ENCODE measurements around the gene E2F6.

E2F6 gene

DNA sequence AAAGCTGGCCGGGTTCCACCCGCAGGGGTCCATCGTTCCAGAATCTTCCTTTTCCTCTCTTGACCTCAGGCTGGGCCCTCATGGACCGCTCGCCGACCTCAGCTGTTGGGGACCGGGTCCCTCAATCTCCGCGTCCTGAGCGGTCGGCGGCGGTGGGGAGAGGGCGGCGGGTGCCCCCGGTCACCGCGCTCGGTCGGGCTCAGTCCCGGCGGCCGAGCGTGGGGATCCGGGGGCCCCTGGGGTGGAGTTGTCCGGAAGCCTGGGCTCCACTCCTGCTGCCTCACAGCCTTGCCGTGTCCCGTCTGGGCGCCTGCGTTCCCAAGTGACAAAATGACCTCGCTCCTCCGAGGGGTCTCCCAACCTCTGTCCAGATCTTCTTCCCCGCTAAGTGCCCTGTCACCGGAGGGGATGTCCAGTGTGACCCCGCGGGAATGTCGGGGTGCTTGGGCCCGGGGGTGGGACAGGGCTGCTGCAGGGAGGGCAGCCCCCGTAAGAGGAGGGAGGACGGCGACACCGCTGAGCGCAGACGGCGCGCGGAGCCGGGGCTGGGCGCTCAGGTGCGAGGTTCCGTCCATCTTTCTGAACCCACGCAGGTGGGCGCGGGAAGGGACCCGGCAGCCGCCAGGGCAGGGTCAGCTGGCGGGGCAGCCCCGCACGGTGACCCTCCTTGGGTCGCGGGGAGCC lies 16.0 kb upstream of the E2F6 start:
- Mint-ChIP-seq H3K9me3 (no peaks in the 10 kb centered on the region), H3K27me3 (ENCODE audit: low read depth) (peaks cover 65% of the 10 kb centered on the region), H3K27ac (no peak overlapping the region), H3K4me3 (no peak overlapping the region), H3K4me1 (ENCODE audit: low read depth) (no peaks in the 10 kb centered on the region), H3K36me3 (ENCODE audit: low read depth) (peaks cover 2% of the 10 kb centered on the region)

DNA sequence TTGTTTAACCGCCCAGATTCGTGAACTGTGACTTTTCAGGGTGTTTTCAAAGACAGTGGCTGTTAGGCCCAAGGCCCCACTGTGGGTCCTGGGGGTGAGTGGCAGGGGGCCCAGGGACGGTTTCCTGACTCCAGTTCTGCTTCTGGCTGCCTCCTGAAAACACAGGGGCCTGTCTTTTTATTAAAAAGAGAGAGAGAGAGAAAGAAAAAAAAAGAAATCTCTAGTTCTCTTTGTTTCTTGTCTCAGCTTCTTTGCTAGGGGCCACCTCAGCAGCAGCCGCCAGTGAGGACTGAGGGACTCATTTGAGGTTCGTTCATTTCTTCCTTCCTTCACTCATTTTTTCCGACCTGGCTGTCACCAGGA lies 15.4 kb upstream of the E2F6 start:
- Mint-ChIP-seq H3K27ac (no peak overlapping the region), H3K4me1 (ENCODE audit: low read depth) (no peaks in the 10 kb centered on the region), H3K27me3 (ENCODE audit: low read depth) (peaks cover 67% of the 10 kb centered on the region), H3K9me3 (no peaks in the 10 kb centered on the region), H3K4me3 (no peak overlapping the region), H3K36me3 (ENCODE audit: low read depth) (peaks cover 2% of the 10 kb centered on the region)

DNA sequence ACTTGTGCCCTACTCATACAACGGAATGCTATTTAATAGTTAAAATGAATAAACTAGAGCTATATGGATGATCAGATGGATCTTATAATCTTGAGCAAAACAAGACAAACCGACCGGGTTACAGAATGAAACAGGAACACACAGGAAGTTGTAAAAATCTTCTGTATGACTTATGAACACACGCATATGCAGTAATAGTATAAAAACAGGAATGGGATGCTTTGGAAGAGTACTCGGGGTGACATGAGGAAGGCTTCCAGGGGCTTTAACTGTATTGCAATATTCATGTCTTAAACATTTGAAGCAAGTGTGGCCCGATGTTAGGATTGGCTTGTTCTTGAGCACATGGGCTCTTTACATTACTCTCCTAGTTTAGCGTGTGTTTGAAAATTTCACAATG lies 14.9 kb upstream of the E2F6 start:
- Mint-ChIP-seq H3K27ac (no peak overlapping the region), H3K9me3 (no peaks in the 10 kb centered on the region), H3K4me3 (no peak overlapping the region), H3K27me3 (ENCODE audit: low read depth) (peaks cover 66% of the 10 kb centered on the region), H3K4me1 (ENCODE audit: low read depth) (no peaks in the 10 kb centered on the region), H3K36me3 (ENCODE audit: low read depth) (peaks cover 2% of the 10 kb centered on the region)

DNA sequence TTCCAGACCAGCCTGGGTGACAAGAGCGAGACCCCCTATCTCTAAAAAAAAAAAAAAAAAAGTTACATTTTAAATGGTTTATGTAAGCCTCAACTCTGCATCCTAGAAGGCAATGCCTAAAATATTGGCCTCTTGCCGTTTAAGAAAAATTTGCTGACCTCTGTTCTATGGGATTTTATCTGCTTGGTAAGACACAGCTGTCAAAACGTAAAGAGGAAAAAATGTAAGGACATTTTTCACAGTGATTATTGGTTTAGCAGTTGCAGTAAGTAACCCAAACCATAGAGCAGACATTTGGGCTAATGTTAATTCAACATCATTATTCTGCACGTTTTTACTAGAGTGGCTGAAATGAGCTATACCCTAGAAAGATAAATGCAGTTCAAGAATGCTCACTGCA lies 14.4 kb upstream of the E2F6 start:
- Mint-ChIP-seq H3K4me1 (ENCODE audit: low read depth) (no peaks in the 10 kb centered on the region), H3K9me3 (no peaks in the 10 kb centered on the region), H3K27me3 (ENCODE audit: low read depth) (peaks cover 62% of the 10 kb centered on the region), H3K36me3 (ENCODE audit: low read depth) (peaks cover 2% of the 10 kb centered on the region), H3K4me3 (no peak overlapping the region), H3K27ac (no peak overlapping the region)

DNA sequence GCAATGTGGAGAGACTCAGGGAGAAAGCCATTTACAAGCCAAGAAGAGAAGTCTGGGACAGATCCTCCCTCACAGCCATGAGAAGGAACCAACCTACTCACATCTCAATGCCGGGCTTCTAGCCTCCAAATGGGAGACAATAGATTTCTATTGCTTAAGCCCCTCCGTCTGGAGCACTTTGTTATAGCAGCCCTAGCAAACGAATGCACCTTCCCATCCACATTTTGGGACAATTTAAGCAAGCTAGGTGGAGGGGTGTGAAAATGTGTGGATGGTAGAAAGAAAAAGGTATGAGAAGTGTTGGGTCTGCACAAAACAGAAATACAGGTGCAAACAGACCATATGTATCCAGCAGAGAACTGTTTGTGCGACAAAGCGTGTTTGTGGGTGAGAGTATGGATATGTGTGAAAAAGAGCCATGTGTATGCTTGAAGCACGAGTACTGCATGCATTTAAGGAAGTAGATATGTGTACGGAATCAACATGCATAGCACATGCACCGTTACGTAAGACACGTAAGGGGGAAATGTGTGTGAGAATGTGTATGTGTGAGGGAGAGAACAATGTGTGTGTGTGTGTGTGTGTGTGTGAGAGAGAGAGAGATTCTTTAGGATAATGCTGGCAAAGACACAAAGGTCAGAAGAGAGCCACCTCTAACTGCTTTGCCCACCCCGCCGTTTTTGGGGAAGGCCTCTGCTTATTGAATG lies 13.1 kb upstream of the E2F6 start:
- peaks cover 2% of the 10 kb centered on the region for H3K36me3 Mint-ChIP-seq (ENCODE audit: low read depth)
- H3K27me3 Mint-ChIP-seq (ENCODE audit: low read depth), result peaks cover 51% of the 10 kb centered on the region
- H3K9me3 Mint-ChIP-seq, result no peaks in the 10 kb centered on the region
- H3K4me1 Mint-ChIP-seq (ENCODE audit: low read depth), result no peaks in the 10 kb centered on the region
- H3K27ac Mint-ChIP-seq, result no peak overlapping the region
- H3K4me3 Mint-ChIP-seq, result no peak overlapping the region

DNA sequence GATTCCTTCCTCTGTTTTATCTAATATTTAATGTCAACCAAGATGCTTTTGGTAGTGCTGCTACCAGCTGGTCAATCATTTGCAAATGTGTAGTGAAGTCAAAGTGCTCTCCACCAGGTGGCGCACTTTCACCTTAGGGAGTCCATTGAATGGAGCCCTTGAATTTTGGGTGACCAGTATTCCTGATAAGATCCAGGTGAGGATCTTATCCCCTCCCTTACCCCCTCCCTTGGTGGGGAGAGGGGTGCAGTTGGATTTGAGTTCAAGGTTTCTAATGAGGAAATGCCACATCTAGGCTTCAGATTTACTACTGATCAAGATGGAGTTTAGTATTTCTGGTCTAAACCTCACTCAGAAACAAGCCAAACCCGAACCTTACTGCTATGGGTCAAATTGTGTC lies 12.0 kb upstream of the E2F6 start:
- Mint-ChIP-seq H3K27ac (no peak overlapping the region), H3K36me3 (ENCODE audit: low read depth) (peaks cover 2% of the 10 kb centered on the region), H3K9me3 (no peaks in the 10 kb centered on the region), H3K27me3 (ENCODE audit: low read depth) (peaks cover 41% of the 10 kb centered on the region), H3K4me1 (ENCODE audit: low read depth) (no peaks in the 10 kb centered on the region), H3K4me3 (no peak overlapping the region)

DNA sequence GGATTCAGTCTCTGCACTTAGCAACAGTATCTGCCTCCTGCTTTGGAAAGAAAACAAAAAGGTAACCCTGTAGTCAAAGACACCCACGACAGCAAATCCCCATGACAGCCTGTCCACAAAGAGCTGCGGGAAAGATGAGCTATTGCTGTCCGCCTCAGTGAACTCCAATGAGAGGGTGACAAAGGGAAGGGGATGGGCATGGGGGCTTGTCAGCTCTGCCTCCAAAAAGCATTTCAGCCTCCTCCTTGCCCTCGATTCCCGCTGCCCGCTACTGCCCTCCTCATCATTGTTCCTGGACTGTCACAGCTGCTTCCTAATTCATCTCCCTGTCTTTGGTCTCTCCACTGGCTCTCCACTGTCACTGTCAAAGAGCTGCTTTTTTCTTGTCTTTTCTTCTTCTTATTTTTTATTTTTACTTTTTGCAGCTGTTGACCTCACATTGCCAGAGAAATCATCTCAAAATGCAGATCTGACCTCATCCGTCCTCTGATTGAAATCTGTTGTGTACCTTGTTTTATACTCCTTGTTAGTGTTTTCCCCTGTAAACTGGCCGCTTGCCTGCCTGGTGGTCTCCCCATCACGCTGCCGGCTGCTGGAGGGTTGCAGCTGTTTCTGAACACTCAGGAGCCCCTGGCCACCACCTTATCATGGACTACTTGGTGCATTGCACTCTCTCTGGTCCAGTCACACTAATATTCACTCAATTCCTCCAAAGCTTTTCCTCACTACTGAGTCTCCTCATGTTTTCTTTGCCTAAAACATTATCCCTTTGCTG lies 7.9 kb upstream of the E2F6 start:
- Mint-ChIP-seq H3K4me1 (ENCODE audit: low read depth) (no peaks in the 10 kb centered on the region), H3K36me3 (ENCODE audit: low read depth) (no peaks in the 10 kb centered on the region), H3K9me3 (no peaks in the 10 kb centered on the region), H3K27me3 (ENCODE audit: low read depth) (peaks cover 12% of the 10 kb centered on the region), H3K27ac (no peak overlapping the region), H3K4me3 (no peak overlapping the region)

DNA sequence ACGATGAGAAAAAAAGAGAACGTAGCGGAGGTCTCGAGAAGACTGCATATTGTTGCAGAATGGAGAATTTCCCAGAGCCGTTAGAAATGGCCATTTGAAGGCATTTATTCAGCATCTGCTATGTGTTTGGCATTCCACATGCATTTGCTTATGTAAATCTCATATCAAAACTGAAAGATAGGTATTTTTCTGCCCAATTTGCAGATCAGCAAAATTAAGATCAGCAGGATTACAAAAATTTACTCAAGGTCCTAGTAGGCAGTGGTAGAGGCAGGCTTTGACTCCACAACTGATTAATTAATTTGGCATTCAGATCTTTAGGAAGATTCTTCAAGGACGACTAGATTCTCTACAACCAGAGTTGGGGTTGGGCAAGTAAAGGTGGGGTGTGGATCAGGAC lies 1.8 kb upstream of the E2F6 start:
- Mint-ChIP-seq H3K9me3 (no peaks in the 10 kb centered on the region), H3K36me3 (ENCODE audit: low read depth) (peaks cover 3% of the 10 kb centered on the region), H3K27ac (no peak overlapping the region), H3K4me1 (ENCODE audit: low read depth) (peaks cover 17% of the 10 kb centered on the region), H3K27me3 (ENCODE audit: low read depth) (peaks cover 4% of the 10 kb centered on the region), H3K4me3 (no peak overlapping the region)

DNA sequence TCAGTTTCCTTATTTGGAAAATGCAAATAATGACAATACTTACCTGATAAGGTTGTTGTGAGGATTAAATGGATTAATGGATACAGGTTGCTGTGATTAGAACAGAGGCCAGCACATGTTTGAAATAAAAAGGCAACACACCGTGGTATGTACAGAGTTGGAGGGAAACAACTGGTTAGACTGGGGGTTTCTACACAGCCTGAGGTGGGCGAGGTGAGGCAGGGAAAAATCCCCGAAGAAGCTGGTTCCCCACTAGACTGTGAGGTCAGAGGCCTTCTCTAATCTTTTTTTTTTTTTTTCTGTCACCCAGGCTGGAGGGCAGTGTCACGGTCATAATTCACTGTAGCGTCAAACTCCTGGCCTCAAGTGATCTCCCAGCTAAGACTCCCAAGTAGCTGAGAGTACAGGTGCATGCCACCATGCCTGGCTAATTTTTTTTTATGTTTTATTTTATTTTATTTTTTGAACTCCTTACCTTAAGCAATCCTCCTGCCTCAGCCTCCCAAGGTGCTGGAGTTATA lies 1.2 kb upstream of the E2F6 start:
- Mint-ChIP-seq H3K36me3 (ENCODE audit: low read depth) (peaks cover 7% of the 10 kb centered on the region), H3K4me3 (peak overlapping the region; percentile 85), H3K4me1 (ENCODE audit: low read depth) (peaks cover 20% of the 10 kb centered on the region), H3K9me3 (no peaks in the 10 kb centered on the region), H3K27ac (peak overlapping the region; percentile 52), H3K27me3 (ENCODE audit: low read depth) (peaks cover 4% of the 10 kb centered on the region)

DNA sequence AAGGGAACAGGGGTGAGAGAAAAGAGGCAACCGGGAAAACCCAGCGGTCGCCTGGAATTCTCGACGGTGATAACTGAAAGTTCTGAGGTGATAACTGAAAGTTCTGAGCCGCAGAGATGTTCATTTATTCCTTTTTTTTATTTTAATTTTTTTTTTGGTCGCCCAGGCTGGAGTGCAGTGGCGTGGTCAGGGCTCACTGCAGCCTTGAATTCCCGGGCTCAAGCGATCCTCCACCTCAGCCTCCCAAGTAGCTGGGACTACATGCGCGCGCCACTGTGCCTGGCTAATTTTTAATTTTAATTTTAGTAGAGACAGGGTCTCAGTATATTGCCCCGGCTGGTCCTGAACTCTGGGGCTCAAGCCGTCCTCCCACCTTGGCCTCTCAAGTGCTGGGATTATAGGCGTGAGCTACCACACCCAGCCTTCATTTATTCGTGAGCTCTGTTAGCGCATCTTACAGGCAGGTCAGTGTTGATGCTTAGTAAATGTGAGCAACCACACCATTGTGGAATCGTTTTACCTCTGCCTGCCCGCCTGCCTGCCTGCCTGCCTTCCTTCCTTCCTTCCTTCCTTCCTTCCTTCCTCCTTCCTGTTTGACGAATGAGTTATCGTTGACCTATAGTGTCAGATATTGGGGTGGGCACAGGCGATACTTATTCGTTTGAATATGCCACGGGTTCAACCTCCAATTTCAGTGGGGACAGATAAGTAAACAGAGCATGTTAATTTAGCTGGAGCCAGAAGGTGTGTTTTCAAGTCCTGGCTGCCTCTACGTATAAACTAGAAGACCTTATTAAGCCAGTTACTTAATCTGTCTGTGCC lies 557 bp upstream of the E2F6 start:
- peaks cover 7% of the 10 kb centered on the region for H3K36me3 Mint-ChIP-seq (ENCODE audit: low read depth)
- H3K4me3 Mint-ChIP-seq, result peak overlapping the region; percentile 85
- peaks cover 22% of the 10 kb centered on the region for H3K4me1 Mint-ChIP-seq (ENCODE audit: low read depth)
- no peaks in the 10 kb centered on the region for H3K9me3 Mint-ChIP-seq
- peaks cover 2% of the 10 kb centered on the region for H3K27me3 Mint-ChIP-seq (ENCODE audit: low read depth)
- H3K27ac Mint-ChIP-seq, result peak overlapping the region; percentile 78

DNA sequence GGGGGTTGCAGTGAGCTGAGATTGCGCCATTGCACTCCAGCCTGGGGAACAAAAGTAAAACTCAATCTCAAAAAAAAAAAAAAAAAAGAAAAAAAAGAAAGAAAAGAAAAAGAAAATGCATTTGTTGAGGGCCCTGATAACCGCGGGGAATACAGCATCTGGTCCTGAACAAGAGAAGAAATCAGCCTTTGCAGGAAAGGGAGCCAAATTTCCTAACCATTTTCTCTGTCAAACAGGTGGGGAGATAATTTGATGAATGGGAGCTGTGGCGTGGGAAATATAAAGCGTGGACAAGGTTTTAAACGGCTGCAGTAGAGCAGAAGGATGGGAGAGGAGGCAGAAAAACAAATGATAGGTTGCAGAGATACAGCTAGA lies 864 bp downstream of the E2F6 start:
- Mint-ChIP-seq H3K4me1 (ENCODE audit: low read depth) (peaks cover 23% of the 10 kb centered on the region), H3K27ac (peak overlapping the region; percentile 61), H3K36me3 (ENCODE audit: low read depth) (peaks cover 7% of the 10 kb centered on the region), H3K4me3 (peak overlapping the region; percentile 85), H3K27me3 (ENCODE audit: low read depth) (no peaks in the 10 kb centered on the region), H3K9me3 (no peaks in the 10 kb centered on the region)

DNA sequence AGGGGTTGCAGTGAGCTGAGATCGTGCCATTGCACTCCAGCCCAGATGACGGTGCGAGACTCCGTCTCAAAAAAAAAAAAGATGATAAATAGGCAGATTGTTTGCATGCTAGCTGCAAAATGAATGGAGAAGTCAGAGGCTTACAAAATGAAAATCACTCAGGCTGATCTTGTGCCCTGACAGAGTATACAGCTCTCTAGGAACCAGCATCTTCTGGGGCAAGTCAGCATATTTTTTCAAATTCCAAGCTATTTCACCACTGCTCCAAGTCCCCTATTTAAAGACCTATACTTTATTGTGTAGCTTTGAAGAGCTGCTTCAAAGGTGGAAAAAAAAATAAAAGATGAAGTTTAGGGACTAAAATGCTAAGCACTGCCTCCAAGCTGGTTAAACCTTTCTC lies 6.1 kb downstream of the E2F6 start:
- no peak overlapping the region for H3K27ac Mint-ChIP-seq
- H3K9me3 Mint-ChIP-seq, result no peaks in the 10 kb centered on the region
- H3K27me3 Mint-ChIP-seq (ENCODE audit: low read depth), result no peaks in the 10 kb centered on the region
- no peak overlapping the region for H3K4me3 Mint-ChIP-seq
- peaks cover 32% of the 10 kb centered on the region for H3K4me1 Mint-ChIP-seq (ENCODE audit: low read depth)
- H3K36me3 Mint-ChIP-seq (ENCODE audit: low read depth), result peaks cover 14% of the 10 kb centered on the region

DNA sequence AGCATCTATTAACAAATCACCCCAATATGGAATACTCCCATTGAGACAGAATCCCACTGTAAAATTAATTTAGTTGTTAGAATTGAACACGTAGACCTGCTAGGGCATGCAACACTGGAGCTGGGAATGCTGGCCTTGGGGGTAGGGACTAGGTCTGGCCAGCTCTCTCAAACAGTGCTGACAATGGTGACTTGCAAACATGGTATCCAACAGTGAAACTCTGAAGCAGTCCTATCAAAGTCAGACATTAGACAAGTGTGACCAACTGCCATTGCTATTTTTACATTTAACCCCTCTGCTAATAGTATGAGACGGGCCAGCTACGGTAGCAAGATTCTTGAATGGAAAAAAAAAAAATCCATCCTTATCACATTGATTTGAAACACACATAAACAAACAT lies 7.2 kb downstream of the E2F6 start:
- Mint-ChIP-seq H3K27ac (peak overlapping the region; percentile 15), H3K9me3 (no peaks in the 10 kb centered on the region), H3K4me3 (no peak overlapping the region), H3K27me3 (ENCODE audit: low read depth) (no peaks in the 10 kb centered on the region), H3K36me3 (ENCODE audit: low read depth) (peaks cover 11% of the 10 kb centered on the region), H3K4me1 (ENCODE audit: low read depth) (peaks cover 24% of the 10 kb centered on the region)

DNA sequence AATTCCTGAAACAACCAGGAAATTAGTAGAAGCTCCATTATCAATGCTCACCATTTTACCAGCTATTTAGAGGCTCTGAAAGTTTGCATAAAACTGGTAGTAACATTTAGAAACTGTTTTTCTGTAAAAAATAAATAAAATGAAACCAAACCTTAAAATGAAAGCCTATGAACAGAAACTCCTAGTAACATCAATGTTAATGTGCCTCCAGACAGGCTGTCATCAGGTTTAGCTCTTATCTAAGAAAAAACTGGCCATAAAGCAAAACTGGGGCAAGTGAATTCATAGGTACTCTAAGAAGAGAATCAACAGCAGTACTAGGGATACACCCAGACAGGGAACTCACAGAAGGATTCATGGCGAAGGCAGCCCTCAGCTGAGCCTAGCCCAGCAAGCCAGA lies 8.0 kb downstream of the E2F6 start:
- Mint-ChIP-seq H3K4me3 (no peak overlapping the region), H3K36me3 (ENCODE audit: low read depth) (peaks cover 17% of the 10 kb centered on the region), H3K27me3 (ENCODE audit: low read depth) (no peaks in the 10 kb centered on the region), H3K4me1 (ENCODE audit: low read depth) (peaks cover 23% of the 10 kb centered on the region), H3K27ac (no peak overlapping the region), H3K9me3 (no peaks in the 10 kb centered on the region)
